ENCODE data around the gene UBE2V1.

The UBE2V1 gene

DNA sequence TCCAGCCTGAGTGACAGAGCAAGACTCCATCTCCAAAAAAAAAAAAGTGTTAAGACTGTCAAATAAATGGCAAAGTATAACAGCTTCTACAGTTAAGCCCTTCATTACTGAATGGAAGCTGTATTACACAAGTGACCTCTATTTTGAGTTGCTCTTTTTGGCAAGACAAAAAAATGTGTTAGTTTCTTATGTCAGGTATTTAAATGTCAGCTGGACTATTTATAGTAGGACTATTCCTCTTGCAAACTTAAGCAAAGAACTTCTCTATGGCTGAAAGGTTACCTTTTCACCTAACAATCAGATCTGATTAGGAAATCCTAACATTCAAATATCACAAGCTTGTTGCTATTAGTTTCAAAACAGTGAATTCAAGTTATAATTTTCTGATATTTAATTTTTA lies 12.4 kb downstream of the UBE2V1 start:
- Histone ChIP-seq H3K27ac (ENCODE audit: low read depth, low read length) (no peak overlapping the region), H3K4me1 (ENCODE audit: control insufficient read depth, insufficient read depth, low read length) (peaks cover 24% of the 10 kb centered on the region), H3K9ac (ENCODE audit: low read depth, low read length) (no peak overlapping the region), H3K9me3 (ENCODE audit: control insufficient read depth, insufficient read depth, low read length) (no peaks in the 10 kb centered on the region), H3K27me3 (ENCODE audit: control insufficient read depth, insufficient read depth, low read length) (no peaks in the 10 kb centered on the region), H3K36me3 (ENCODE audit: control insufficient read depth, insufficient read depth, low read length) (peaks cover 30% of the 10 kb centered on the region), H3K4me3 (ENCODE audit: low read depth, low read length) (no peak overlapping the region)

DNA sequence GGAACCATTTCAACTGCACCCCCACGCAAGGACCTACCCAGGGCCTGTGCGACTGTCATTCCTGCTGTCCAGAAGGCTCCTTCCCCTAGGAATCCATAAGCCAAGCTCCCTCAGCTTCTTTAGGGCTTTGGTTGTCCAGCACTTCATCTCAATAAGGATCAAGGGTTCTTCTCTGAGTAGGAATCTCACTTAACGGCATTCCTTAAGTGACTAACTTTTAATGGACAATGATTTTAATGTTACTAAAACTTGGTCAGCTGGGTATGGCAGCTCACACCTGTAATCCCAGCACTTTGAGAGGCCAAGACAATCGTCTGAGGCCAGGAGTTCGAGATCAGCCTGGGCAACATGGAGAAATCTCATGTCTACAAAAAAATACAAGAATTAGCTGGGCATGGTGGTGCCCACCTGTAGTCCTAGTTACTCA lies 13.4 kb downstream of the UBE2V1 start:
- peaks cover 40% of the 10 kb centered on the region for H3K36me3 ChIP-seq (ENCODE audit: control insufficient read depth, insufficient read depth, low read length)
- no peaks in the 10 kb centered on the region for H3K27me3 ChIP-seq (ENCODE audit: control insufficient read depth, insufficient read depth, low read length)
- no peak overlapping the region for H3K9ac ChIP-seq (ENCODE audit: low read depth, low read length)
- H3K9me3 ChIP-seq (ENCODE audit: control insufficient read depth, insufficient read depth, low read length) = no peaks in the 10 kb centered on the region
- H3K4me3 ChIP-seq (ENCODE audit: low read depth, low read length) = no peak overlapping the region
- H3K4me1 ChIP-seq (ENCODE audit: control insufficient read depth, insufficient read depth, low read length) = peaks cover 24% of the 10 kb centered on the region
- no peak overlapping the region for H3K27ac ChIP-seq (ENCODE audit: low read depth, low read length)

GRCh38 chr20:50099113-50099512 lies 13.8 kb downstream of the UBE2V1 start:
- Histone ChIP-seq H3K4me1 (ENCODE audit: control insufficient read depth, insufficient read depth, low read length) (peaks cover 24% of the 10 kb centered on the region), H3K36me3 (ENCODE audit: control insufficient read depth, insufficient read depth, low read length) (peaks cover 44% of the 10 kb centered on the region), H3K9ac (ENCODE audit: low read depth, low read length) (no peak overlapping the region), H3K27me3 (ENCODE audit: control insufficient read depth, insufficient read depth, low read length) (no peaks in the 10 kb centered on the region), H3K27ac (ENCODE audit: low read depth, low read length) (no peak overlapping the region), H3K4me3 (ENCODE audit: low read depth, low read length) (no peak overlapping the region), H3K9me3 (ENCODE audit: control insufficient read depth, insufficient read depth, low read length) (no peaks in the 10 kb centered on the region)

- Histone ChIP-seq H3K9ac (ENCODE audit: low read depth, low read length) (no peak overlapping the region), H3K27me3 (ENCODE audit: control insufficient read depth, insufficient read depth, low read length) (no peaks in the 10 kb centered on the region), H3K9me3 (ENCODE audit: control insufficient read depth, insufficient read depth, low read length) (no peaks in the 10 kb centered on the region), H3K36me3 (ENCODE audit: control insufficient read depth, insufficient read depth, low read length) (peaks cover 48% of the 10 kb centered on the region), H3K4me1 (ENCODE audit: control insufficient read depth, insufficient read depth, low read length) (peaks cover 24% of the 10 kb centered on the region), H3K4me3 (ENCODE audit: low read depth, low read length) (no peak overlapping the region), H3K27ac (ENCODE audit: low read depth, low read length) (no peak overlapping the region)
Observed at GRCh38 chr20:50098259-50098658, 14.7 kb downstream of the UBE2V1 start.

DNA sequence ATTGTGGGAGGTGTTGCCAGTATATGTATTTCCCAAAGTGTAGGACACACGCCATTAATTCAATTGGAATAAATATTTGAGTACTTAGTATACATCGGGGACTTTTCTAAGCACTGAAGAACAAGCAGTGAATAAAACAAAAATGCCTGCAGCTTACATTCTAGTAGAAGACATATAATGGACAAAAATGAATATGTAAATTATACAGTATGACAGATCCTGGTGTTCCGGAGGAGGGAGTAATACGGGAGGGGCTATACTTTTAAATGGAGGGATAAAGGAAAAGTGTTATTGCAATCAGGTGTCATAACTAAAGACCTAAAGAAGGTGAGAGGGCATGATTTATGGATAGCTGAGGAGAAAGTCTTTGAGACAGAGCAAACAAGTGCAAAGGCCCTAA lies 15.1 kb downstream of the UBE2V1 start:
- Histone ChIP-seq H3K4me1 (ENCODE audit: control insufficient read depth, insufficient read depth, low read length) (peaks cover 24% of the 10 kb centered on the region), H3K27me3 (ENCODE audit: control insufficient read depth, insufficient read depth, low read length) (no peaks in the 10 kb centered on the region), H3K36me3 (ENCODE audit: control insufficient read depth, insufficient read depth, low read length) (peaks cover 52% of the 10 kb centered on the region), H3K9ac (ENCODE audit: low read depth, low read length) (no peak overlapping the region), H3K27ac (ENCODE audit: low read depth, low read length) (no peak overlapping the region), H3K9me3 (ENCODE audit: control insufficient read depth, insufficient read depth, low read length) (no peaks in the 10 kb centered on the region), H3K4me3 (ENCODE audit: low read depth, low read length) (no peak overlapping the region)

DNA sequence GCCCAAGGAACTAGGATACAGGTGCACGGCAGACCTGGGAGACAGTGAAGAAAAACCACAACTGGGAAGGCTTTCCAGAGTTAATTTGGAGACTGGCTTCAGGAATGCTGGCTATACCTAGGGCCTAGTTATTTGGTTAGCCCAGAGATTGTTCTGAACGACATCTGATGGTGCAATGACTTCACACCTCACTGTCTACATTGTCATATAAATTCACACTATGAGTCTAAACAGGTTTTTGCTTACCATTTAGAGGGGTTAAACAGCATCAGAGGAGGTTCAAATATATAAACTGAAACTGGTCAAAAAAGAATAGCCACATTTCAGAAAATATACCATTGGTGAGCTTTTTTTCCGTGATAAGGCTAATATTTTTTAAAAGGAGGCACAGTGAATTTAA lies 16.7 kb downstream of the UBE2V1 start:
- Histone ChIP-seq H3K27ac (ENCODE audit: low read depth, low read length) (no peak overlapping the region), H3K9ac (ENCODE audit: low read depth, low read length) (no peak overlapping the region), H3K9me3 (ENCODE audit: control insufficient read depth, insufficient read depth, low read length) (no peaks in the 10 kb centered on the region), H3K27me3 (ENCODE audit: control insufficient read depth, insufficient read depth, low read length) (no peaks in the 10 kb centered on the region), H3K4me1 (ENCODE audit: control insufficient read depth, insufficient read depth, low read length) (peaks cover 16% of the 10 kb centered on the region), H3K36me3 (ENCODE audit: control insufficient read depth, insufficient read depth, low read length) (peaks cover 57% of the 10 kb centered on the region), H3K4me3 (ENCODE audit: low read depth, low read length) (no peak overlapping the region)

DNA sequence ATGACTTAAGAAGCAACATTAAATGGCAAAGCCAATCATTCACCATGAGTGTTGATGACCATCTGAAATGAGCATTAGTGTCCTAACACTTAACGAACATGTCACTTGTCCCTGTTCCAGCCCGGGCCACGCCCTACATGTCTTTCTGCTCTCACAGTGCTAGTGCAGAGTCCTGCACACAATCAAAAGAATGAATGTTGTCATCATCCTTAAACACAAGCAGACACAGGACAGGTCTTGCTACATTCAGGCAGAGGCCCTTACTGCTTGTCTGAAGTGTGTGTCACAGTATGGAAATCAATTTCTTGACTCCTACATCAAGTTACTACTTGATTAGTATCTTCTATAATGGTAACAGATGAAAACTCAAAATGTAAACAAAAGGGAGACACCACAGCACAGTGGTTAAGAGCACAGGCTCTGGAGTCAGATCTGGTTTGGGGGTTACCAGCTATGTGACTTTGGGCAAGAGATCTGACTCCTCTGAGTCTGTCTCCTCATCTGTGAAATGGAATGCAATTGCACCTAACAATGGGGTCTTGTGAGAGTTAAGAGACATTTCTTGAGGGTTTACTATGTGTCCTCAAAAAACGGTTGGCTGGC lies 17.4 kb downstream of the UBE2V1 start:
- Histone ChIP-seq H3K4me1 (ENCODE audit: control insufficient read depth, insufficient read depth, low read length) (peaks cover 16% of the 10 kb centered on the region), H3K4me3 (ENCODE audit: low read depth, low read length) (no peak overlapping the region), H3K27me3 (ENCODE audit: control insufficient read depth, insufficient read depth, low read length) (no peaks in the 10 kb centered on the region), H3K9ac (ENCODE audit: low read depth, low read length) (no peak overlapping the region), H3K27ac (ENCODE audit: low read depth, low read length) (no peak overlapping the region), H3K36me3 (ENCODE audit: control insufficient read depth, insufficient read depth, low read length) (peaks cover 60% of the 10 kb centered on the region), H3K9me3 (ENCODE audit: control insufficient read depth, insufficient read depth, low read length) (no peaks in the 10 kb centered on the region)

DNA sequence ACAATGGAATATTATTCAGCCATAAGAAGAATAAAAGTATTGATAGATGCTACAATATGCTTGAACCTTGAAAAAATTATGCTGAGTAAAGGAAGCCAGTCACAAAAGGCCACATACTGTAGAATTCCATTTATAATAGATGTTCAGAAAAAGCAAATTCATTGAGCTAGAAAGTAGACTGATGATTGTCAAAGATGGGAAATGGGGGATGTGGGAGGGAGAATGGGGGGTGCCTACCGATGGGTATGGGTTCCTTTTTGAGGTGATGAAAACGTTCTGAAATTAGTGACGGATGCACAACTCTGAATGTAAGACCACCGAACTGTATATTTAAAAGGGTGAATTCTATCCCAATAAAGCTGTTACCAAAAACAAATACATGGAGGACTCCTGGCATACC lies 18.4 kb downstream of the UBE2V1 start:
- H3K27ac ChIP-seq (ENCODE audit: low read depth, low read length) = no peak overlapping the region
- H3K36me3 ChIP-seq (ENCODE audit: control insufficient read depth, insufficient read depth, low read length) = peaks cover 66% of the 10 kb centered on the region
- H3K27me3 ChIP-seq (ENCODE audit: control insufficient read depth, insufficient read depth, low read length) = no peaks in the 10 kb centered on the region
- H3K4me3 ChIP-seq (ENCODE audit: low read depth, low read length) = no peak overlapping the region
- no peak overlapping the region for H3K9ac ChIP-seq (ENCODE audit: low read depth, low read length)
- H3K9me3 ChIP-seq (ENCODE audit: control insufficient read depth, insufficient read depth, low read length) = no peaks in the 10 kb centered on the region
- H3K4me1 ChIP-seq (ENCODE audit: control insufficient read depth, insufficient read depth, low read length) = peaks cover 13% of the 10 kb centered on the region

DNA sequence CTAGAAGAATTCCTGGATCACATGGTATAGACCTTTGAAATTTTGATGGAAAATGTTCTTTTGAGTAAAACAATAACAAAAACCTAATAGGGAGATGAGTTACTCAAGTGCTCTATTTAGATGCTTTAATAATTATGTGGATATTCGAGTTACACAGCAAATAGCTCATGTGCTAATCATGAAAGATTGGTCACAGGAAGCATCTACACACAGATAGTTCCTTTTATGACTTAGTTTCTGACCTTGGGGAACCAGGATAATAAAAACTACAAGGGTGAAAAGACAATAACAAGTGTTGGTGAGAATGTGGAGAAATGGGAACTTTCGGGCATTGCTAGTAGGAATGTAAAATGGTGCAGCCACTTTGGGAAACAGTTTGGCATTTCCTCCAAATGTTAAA lies 19.7 kb downstream of the UBE2V1 start:
- peaks cover 71% of the 10 kb centered on the region for H3K36me3 ChIP-seq (ENCODE audit: control insufficient read depth, insufficient read depth, low read length)
- no peaks in the 10 kb centered on the region for H3K27me3 ChIP-seq (ENCODE audit: control insufficient read depth, insufficient read depth, low read length)
- no peak overlapping the region for H3K9ac ChIP-seq (ENCODE audit: low read depth, low read length)
- 0 out of 2 replicates have a peak, but pooled peaks cover 2% of the 10 kb centered on the region for H3K4me1 ChIP-seq (ENCODE audit: control insufficient read depth, insufficient read depth, low read length)
- H3K4me3 ChIP-seq (ENCODE audit: low read depth, low read length) = no peak overlapping the region
- H3K9me3 ChIP-seq (ENCODE audit: control insufficient read depth, insufficient read depth, low read length) = no peaks in the 10 kb centered on the region
- no peak overlapping the region for H3K27ac ChIP-seq (ENCODE audit: low read depth, low read length)

GRCh38 chr20:50092436-50092835 lies 20.5 kb downstream of the UBE2V1 start:
- Histone ChIP-seq H3K4me3 (ENCODE audit: low read depth, low read length) (no peak overlapping the region), H3K9me3 (ENCODE audit: control insufficient read depth, insufficient read depth, low read length) (no peaks in the 10 kb centered on the region), H3K27ac (ENCODE audit: low read depth, low read length) (no peak overlapping the region), H3K36me3 (ENCODE audit: control insufficient read depth, insufficient read depth, low read length) (peaks cover 68% of the 10 kb centered on the region), H3K4me1 (ENCODE audit: control insufficient read depth, insufficient read depth, low read length) (peaks cover 3% of the 10 kb centered on the region; the same call in 1 of the 2 replicates), H3K27me3 (ENCODE audit: control insufficient read depth, insufficient read depth, low read length) (no peaks in the 10 kb centered on the region), H3K9ac (ENCODE audit: low read depth, low read length) (no peak overlapping the region)

GRCh38 chr20:50089787-50090177 lies 23.2 kb downstream of the UBE2V1 start:
- H3K9ac ChIP-seq (ENCODE audit: low read depth, low read length) = no peak overlapping the region
- peaks cover 43% of the 10 kb centered on the region for H3K36me3 ChIP-seq (ENCODE audit: control insufficient read depth, insufficient read depth, low read length)
- H3K27me3 ChIP-seq (ENCODE audit: control insufficient read depth, insufficient read depth, low read length) = no peaks in the 10 kb centered on the region
- no peak overlapping the region for H3K27ac ChIP-seq (ENCODE audit: low read depth, low read length)
- H3K4me3 ChIP-seq (ENCODE audit: low read depth, low read length) = no peak overlapping the region
- H3K4me1 ChIP-seq (ENCODE audit: control insufficient read depth, insufficient read depth, low read length) = peaks cover 16% of the 10 kb centered on the region
- H3K9me3 ChIP-seq (ENCODE audit: control insufficient read depth, insufficient read depth, low read length) = no peaks in the 10 kb centered on the region
